Esophagus muscularis mucosa (tissue), 4 donors: ENCODE results near the gene TMEM82.

ENCODE experiments used
- EP300 ChIP-seq: sonication (generic); formaldehyde crosslinking; IDR thresholded peaks from one replicate; pipeline ENCODE4 v1.6.1; 2017; ENCODE audit warnings: antibody characterized with exemption
- POLR2A ChIP-seq: fragments of 450-650 bp; IDR thresholded peaks from one replicate; pipeline ENCODE4 v1.6.1; 2017; ENCODE audit warnings: antibody characterized with exemption, moderate library complexity, mild to moderate bottlenecking, low read depth
- POLR2AphosphoS5 ChIP-seq, 2 donors: sonication (generic); formaldehyde crosslinking; IDR thresholded peaks; one replicate each; pipeline ENCODE4 v1.6.1; 2017; ENCODE audit warnings: antibody characterized with exemption in 2 of 2
- TF ChIP-seq, protein P1 (sequence below), 3 experiments: fragments of 200-600 bp in 2 of 3; fragments of 450-650 bp in 1 of 3; sonication (generic) in 2 of 3; IDR thresholded peaks; one replicate each; pipeline ENCODE4 v1.5.1; 2017 to 2019; ENCODE audit warnings: antibody characterized with exemption in 3 of 3, mild to moderate bottlenecking in 2 of 3, moderate library complexity in 1 of 3

DNA sequence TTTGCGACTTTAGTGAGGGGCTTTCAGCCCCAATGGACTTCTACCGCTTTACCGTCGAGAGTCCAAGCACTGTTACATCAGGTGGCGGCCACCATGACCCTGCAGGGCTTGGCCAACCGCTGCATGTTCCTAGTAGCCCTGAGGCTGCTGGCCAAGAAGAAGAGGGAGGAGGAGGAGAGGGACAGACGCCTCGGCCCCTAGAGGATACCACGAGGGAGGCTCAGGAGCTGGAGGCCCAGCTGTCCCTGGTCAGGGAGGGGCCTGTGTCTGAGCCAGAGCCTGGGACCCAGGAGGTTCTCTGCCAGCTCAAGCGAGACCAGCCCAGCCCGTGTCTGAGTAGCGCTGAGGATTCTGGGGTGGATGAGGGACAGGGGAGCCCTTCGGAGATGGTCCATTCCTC lies 14.9 kb upstream of the TMEM82 start:
- TF ChIP-seq POLR2A (no peak), EP300 (no peak), POLR2AphosphoS5 (IDR thresholded peaks at IDR 0.05) (no peak)
- TF ChIP-seq, protein P1, sequence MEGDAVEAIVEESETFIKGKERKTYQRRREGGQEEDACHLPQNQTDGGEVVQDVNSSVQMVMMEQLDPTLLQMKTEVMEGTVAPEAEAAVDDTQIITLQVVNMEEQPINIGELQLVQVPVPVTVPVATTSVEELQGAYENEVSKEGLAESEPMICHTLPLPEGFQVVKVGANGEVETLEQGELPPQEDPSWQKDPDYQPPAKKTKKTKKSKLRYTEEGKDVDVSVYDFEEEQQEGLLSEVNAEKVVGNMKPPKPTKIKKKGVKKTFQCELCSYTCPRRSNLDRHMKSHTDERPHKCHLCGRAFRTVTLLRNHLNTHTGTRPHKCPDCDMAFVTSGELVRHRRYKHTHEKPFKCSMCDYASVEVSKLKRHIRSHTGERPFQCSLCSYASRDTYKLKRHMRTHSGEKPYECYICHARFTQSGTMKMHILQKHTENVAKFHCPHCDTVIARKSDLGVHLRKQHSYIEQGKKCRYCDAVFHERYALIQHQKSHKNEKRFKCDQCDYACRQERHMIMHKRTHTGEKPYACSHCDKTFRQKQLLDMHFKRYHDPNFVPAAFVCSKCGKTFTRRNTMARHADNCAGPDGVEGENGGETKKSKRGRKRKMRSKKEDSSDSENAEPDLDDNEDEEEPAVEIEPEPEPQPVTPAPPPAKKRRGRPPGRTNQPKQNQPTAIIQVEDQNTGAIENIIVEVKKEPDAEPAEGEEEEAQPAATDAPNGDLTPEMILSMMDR (IDR thresholded peaks at IDR 0.05): no peak
